GM18499 (cell line): ENCODE results near the gene ATP6V0E2.

Experiments
- ATAC-seq: cut with Tn5 transposase; IDR thresholded peaks from one replicate; pipeline ENCODE4 v1.9.1; 2021; ENCODE audit warnings: moderate number of reproducible peaks; ENCODE audit not compliant: insufficient read depth, unreplicated experiment

ATP6V0E2 gene

DNA sequence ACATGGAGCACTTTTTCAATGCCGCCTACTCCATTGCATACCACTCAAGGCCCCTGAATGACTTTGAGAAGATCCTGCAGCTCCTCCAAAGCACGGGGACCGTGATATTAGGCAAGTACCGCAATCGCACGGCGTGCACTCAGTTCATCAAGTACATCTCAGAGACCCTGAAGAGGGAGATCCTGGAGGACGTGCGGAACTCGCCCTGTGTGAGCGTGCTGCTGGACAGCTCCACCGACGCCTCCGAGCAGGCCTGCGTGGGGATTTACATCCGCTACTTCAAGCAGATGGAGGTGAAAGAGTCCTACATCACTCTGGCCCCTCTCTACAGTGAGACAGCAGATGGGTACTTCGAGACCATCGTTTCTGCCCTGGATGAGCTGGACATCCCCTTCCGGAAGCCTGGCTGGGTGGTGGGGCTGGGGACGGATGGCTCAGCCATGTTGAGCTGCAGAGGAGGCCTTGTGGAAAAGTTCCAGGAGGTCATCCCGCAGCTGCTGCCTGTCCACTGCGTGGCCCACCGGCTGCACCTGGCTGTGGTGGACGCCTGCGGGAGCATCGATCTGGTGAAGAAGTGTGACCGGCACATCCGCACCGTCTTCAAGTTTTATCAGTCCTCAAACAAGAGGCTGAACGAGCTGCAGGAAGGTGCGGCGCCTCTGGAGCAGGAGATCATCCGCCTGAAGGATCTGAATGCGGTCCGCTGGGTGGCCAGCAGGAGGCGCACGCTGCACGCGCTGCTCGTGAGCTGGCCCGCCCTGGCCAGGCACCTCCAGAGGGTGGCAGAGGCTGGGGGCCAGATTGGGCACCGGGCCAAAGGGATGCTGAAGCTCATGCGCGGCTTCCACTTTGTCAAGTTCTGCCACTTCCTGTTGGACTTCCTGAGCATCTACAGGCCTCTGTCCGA, 12.7 kb upstream of the ATP6V0E2 start:
- ATAC-seq: no peak

DNA sequence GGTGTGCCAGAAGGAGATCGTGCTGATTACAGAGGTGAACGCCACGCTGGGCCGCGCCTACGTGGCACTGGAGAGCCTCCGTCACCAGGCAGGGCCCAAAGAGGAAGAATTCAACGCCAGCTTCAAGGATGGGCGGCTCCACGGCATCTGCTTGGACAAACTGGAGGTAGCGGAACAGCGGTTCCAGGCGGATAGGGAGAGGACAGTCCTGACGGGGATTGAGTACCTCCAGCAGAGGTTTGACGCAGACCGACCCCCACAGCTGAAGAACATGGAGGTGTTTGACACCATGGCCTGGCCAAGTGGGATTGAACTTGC, 12.1 kb upstream of the ATP6V0E2 start:
- ATAC-seq: no peak

DNA sequence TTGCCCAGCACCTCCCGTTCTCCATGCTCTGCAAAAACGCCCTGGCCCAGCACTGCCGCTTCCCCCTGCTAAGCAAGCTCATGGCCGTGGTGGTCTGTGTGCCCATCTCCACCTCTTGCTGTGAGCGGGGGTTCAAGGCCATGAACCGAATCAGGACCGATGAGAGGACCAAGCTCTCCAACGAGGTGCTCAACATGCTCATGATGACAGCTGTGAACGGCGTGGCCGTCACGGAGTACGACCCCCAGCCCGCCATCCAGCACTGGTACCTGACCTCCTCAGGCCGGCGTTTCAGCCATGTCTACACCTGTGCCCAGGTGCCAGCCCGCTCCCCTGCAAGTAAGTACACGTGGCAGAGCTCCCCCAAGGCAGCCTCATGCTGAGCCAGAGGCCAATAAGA, 11.6 kb upstream of the ATP6V0E2 start:
- no peak for ATAC-seq

DNA sequence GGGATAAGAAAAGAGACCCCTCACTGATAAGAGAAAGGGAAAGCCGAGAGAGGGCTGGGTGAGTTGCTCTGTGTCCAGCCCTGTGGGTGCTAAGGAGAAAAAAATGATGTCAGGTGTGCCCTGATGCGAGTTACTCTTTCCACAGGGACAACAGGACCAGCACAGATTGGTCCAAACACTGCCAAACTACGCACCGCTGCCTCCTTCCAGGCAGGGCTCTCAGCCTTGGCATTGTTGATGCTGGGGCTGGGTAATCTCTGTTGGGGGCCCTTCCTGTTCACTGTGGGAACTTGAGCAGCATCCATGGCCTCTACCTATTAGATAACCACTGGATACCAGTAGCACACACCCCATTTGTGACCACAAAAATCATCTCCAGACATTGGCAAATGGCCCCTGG, 10.3 kb upstream of the ATP6V0E2 start:
- ATAC-seq: no peak

DNA sequence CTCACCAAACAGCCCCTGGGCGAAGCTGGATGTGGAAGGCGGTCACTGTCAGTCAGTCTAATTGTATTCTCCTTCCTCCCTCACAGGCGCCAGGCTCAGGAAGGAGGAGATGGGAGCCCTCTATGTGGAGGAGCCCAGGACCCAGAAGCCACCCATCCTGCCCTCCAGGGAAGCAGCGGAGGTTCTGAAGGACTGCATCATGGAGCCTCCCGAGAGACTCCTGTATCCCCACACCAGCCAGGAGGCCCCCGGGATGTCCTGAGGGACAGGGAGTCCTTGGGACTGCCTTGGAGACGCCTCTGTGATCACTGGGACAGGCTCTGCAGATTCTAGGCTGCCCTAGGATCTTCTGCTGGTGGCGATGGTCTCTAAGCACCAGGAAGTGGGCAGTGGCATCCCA, 9.7 kb upstream of the ATP6V0E2 start:
- ATAC-seq: no peak

DNA sequence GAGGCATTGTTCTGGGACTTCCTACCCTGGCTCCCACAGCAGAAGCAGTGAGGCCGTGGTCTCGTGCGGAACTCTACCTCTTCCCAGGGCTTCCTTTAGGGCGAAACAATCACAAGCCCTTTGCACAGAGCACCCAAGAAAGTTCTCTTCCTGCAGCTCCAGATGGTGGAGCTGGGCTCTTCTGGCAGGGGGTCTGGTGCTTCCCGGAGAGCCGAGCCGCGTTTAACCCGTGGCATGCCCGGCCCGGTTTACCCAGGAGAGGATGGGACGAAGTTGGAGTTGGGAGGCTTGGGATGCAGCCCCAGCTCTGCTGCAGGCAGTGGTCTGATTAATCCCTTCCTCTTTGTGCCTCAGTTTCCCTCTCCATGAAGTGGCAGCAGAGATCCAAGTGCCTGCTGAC, 9.0 kb upstream of the ATP6V0E2 start:
- no peak for ATAC-seq

DNA sequence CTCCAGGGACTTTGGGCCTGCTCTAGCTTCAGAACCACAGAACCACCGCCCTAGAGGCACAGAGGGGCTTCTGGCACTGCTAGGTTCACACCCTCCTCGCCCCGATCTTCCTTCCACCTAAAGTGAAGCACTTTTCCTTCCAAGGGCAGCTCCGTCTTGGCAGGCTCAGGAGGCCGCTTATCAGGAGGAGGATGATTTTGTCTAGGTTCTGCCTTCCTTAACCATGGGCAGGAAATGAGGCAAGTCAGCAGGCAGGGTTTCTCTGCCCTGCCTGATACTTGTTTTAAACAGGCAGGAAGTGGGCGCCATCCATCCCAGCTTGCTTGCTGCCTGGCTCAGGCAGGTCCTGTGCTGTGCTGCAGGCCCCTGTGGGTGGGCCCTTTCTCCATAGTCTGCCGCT, 8.3 kb upstream of the ATP6V0E2 start:
- no peak for ATAC-seq

DNA sequence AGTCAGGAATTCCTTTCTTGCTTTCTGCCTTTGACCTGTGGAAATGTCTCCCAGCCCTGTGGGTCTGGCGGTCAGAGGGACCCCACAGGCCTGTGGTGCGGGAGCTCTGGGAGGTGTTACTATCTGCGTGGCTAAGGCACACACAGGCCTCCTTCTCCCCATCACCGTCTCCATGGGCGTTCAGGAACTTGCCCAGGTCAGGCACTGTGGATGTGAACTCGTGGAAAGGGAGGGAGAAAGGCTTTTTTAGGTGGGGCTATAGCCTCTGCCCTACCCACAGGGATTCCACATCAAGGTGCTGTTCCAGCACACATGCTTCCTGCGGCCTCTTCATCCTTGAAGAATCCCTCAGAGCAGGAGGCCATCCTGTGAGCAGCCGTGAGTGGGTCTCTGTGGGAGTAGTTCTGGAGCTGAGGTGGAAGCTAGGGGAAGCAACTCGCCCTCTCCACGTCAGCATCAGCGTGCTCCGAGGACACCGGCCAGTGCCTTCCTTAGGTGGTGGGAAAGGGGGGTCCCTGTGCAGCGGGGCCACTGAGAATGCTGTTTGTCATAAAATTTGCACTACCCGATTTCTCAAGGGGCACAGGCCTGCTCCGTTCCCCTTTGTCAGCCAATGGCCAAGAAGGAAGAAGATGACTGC, 7.5 kb upstream of the ATP6V0E2 start:
- ATAC-seq: no peak

DNA sequence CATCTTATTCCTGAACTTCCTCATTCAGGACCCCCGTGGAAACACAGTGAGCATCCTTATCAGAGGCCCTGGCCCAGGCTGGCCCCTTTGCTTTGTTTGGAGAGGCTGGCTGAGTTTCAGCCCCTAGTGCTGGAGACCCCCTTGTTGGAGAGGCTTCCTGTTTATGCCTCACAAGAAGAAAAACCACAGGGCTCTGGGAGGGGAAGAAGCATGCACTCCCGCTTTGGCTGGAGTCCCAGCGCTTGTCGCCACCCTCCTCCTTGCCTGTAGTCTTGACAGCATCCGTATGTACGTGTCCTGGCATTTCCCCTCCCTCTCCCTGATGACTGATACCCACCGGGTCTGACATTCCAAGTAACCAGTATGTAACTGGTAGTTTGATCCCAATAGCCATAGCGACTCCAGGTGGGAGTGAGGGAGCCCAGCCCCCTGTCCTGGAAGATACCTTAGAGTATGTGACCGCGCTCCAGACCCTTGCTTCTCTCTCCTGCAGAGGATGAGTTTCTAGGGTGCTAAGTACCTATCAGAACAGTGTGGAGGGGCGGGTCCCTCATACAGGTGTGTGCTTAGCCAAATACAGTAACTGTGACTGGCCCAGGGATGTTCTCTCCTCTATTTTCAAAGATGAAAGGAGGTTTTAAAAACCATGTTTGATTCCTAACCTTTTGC, 6.9 kb upstream of the ATP6V0E2 start:
- no peak for ATAC-seq

DNA sequence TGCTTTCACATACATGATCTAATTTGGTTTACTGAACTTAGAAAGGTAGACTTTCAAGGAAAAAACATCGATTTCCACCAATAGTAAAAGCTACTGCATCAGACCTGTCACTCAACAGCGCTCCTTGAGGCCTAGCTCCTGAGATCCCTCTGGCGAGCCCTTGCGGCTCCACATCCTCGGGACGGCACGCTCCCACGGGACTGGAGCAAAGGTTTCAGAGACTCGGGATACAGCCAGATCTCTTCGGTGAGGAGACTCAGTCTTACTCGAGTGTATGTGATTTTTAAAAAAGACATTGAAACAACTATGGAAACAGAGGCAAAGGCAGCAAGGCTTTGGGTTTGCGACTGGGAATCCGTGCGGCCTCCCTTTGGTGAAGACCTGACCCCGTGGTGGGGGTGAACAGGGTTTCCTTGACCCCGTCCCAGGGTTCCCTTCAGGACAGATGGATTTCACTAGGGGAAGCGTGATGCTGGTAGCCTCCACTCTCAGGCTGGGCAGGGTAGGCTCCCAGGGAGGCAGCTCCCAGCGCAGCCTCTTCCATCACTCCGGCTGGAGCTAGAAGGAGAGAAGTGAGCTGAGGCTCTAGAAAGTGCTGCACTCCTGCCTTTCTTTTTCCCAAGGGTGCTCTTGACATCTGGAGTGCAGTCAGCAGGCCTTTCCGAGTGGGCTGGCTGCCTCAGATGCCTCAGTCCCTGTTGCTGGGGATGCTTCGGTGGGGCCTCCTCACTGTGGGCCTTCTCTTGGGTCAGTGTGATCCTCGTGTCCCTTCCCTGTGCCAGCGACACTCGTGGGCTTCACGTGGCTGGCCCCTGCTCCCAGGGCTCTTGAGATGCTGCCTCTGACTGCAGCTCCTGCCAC, 5.8 kb upstream of the ATP6V0E2 start:
- no peak for ATAC-seq

DNA sequence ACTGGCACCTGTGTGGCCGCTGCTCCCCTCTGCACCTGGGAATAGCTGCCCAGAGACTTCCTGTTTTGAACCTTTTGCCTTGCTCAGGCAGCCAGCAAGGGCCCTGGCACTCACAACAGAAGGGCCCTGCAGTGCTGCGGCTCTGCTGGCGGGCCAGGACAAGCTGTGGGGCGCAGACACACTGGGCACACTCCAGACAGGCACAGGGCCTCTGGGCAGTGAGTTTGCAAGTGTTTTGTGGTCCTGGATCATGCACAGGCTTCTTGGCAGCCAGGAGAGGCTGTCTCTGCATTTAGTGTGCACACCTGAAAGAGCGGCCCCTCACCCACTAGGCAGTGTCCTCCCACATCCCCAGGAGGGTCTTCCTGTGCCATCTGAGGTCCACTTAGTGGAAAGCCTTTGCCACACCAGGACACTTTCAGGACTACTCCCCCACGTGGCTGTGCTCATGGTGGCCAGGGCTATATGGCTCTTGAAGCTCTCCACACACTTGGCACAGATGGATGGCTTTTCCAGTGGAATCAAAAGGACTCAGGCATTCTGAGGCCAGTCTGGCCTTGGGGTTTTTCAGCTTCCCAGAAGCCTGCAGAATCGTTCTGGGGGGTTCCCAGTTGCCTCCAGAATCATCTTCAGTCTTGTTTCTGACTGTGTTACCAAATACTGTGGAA, 5.0 kb upstream of the ATP6V0E2 start:
- no peak for ATAC-seq

DNA sequence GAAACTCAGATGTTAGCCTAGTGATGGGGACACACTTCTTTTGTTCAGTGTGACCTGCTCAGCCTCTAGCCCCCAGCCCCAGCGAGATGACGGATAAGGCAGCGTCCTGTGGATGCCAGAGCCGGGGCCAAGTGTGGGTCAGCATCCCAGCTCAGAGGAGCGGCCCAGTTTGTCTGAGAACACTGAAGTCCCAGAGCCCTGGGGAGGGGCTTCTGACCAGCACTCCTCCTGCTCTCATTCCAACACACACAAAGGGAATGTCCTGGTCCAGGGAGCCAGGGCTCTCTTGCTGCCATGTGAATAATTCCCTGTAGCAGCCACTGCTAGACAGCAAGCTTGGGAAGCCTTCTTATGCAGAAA, 4.5 kb upstream of the ATP6V0E2 start:
- no peak for ATAC-seq

DNA sequence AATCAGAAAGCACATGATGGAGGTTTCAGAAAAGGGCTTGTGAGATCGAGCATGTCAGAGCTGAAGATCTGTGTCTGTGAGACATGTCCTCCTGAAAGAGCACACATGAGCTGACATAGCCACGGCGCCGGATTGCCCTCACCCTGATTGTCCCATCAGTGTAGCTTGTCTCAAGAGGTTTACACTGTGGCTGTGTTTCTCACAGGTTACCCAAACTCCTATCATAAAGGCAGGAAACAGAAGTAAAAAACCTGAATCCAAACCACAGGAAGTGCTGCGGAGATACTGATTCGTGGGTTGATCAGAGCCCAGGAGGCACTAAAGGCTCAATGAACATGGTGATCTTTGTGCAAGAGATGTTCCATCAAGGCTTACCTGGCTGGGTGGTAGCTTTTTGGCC, 3.9 kb upstream of the ATP6V0E2 start:
- ATAC-seq: no peak

DNA sequence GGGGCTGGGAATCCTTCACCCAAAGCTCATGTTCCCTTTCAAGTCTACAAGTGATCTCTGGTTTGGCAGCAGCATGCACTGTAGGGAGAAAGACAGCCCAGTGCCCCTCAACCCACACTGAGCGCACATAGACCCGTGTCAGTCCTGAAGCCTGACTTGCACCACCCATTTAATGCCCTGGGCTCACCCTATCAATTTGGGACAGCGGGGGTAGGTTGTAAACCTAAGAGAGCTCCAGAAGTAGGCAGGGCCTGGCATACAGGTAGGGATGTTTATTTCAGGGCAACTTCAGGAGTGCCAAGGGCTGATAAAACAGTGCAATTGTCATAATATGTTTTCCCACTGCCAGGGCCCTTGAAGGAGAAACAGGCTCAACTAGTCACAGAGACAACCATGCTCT, 3.5 kb upstream of the ATP6V0E2 start:
- no peak for ATAC-seq

DNA sequence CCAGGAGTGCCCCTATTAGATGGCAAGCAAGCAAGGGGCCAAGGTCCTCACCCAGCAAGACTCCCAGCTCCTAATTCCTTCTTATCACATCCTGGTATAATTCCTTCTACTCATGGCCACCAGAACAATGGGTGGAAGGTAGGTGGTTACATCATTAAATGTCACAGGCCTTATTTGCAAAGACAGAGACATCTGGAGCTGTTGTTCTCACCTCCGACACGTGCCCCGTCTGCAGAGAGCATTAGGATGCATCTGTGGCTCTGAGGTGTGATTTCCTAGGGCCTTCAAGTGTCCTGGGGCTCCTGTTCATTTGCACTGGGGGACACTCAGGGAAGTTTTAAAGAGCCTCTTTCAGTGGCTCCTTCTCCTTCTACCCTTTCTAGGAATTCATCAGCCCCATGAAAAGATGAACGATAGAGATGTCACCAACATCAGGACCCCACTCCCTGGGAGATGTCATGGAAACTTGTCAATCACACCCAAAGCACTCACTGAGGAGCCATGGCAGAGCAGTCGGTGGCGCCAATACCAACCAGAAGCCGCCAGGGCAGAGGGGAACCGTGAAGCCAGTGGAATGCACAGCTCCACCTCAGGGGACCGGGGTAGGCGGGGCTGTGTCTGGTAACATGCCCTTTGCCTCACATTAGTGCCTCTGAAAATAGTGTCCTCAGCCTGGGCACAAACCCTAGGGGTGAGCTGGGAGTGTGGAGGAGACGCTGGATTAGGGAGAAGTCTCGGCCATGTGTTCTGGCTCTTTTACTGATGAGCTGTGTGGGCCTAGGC, 2.9 kb upstream of the ATP6V0E2 start:
- ATAC-seq: no peak

DNA sequence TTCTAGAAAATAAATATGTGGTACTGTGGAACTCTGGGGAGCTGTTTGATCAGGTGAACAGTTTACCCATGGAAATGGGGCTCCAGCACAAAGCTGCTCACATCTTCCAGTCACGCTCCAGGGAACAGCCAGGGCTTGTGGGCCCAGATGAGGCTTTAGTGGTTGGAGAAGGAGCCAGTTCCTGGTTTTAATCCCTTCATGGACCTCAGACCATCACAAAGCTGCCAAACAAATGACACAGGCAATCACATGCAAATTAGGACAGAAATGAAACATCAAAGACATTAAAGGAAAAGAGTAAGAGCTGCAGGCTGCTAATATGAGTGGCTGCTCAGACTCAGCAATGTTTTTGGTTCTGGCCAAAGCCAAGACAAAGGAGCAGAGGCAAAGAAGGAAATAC, 2.2 kb upstream of the ATP6V0E2 start:
- ATAC-seq: no peak

DNA sequence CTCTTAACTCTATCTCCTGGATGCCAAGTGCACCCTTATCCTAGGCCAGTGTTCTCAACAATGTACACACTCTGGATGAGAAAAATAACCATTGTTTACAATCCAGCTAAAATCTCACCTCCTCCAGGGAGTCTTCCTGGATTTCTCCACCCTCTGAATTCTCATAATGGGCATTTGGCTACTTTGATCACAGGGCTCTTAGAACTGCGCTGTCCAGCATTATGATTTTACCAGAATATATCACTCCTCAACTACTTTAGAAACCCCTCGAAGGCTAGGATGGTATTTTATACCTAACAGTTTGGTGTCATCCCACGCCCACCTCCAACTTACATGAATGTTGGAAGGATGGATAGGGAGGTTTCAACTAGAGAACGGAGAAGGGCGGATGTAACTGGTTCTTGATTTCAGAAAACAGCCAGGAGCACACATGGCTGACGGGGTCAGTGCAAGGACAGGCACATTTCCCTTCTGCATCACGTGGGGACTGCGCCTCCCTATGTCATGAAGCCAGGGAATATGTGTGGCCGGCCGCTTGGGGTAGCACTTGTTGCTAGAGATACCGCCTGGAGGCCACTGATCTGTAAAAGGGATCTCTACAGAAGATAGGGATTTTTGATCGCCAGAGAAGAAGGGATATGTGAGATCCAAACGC, 1.2 kb upstream of the ATP6V0E2 start:
- ATAC-seq: no peak

DNA sequence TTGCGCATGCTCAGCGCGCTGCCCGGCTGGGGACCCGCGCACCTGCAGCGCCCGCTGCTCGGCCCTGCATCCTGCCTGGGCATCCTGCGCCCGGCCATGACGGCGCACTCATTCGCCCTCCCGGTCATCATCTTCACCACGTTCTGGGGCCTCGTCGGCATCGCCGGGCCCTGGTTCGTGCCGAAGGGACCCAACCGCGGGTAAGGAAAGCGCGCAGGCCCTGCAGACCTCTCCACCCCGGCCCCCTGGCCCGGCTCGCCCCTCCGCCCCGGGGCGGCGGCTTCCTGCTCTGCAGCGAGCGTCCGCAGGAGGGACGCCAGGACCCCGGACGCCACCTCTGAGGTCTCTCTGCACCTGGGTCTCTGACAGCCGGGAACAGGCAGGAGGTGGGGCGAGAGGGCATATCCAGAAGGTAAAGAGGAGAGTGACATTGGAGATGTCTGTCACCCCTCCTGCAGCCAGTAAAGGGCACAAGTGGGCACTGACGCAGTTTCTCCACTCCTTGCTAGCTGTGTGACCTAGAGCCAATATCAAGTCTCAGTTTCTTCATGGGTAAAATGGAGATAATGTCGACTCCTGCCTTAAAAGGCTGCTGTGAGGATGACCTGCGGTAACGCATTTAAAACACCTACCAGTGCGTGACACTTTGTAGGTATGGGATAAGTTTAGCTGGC, 338 bp downstream of the ATP6V0E2 start:
- no peak for ATAC-seq
